HT1080 (cell line): ENCODE results near the gene TMUB1. TPM values are rescaled to one million over a fixed set of nuclear protein-coding genes. Genes with fewer than 3 reads are reported as not detected.

Source experiments
- DNase-seq: peaks from one replicate; pipeline ENCODE4 v3.0.0-alpha.2; 2015; ENCODE audit warnings: low read depth
- total RNA-seq: library from RNA; depleted of rRNA; stranded (reverse); fragments of >200 nt; shearing (Covaris generic); gene quantifications from 2 replicates; pipeline ENCODE4 v1.2.3, GENCODE V29; 2014

TMUB1 gene
- total RNA-seq, 1 experiment from 2014 or later = 85.1 TPM

DNA sequence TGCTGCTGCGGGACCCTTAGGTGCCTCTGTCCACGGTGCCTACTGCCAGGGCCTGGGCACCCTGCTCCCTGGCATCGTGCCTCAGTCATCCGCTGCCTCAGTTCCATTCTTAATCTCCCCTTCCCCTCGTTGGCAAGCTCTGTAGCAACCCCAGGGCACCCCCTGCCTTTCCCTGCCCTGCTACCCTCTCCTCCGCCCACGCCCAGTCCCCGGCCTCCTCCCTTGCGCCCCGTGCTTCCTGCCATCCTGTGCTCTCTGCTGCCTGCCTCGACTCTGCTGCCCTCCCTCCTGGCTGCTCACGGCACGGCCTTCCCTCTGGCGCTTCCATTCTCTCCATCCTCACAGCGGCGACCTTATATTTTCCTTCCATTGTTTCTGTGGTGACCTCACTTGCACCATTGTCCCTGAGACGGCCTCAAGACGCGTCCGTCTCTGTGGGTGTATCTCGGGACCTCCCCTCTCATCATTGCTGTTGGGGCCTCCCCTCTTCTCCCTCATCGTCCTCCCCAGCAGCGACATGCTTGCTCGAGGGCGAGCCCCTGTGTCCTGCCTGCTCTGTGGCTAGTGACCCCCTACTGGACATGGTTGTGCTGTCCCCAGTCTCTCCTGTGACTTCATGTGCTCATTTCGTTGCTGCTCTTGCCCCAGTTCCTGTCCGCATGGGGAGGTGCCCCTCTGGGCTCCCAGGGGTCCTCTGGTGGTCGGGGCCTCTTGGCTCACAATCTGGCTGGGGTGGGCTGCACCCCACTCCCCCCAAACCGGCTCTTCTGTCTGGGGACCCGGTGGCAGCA lies 38.3 kb upstream of the TMUB1 start:
- DNase-seq = no peak

DNA sequence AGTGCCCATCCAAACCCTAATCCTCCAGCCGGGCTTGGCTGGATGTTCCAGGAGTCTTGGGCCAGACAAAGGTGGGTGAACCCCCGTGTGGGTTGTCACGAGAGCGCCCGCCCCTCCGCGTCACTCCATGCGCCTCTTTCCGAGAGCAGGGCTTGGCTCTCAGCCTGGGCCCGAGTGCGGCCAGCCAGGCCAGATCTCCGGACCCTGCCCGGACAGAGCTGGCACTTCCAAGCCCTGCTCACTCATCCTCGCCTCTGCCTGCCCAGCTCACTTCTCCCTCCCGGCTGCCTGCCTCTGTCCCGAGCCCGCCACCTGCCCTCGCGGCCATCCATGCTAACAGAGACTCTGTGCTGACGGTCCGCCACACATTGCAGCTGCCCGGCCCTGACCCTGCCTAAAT lies 37.6 kb upstream of the TMUB1 start:
- no peak for DNase-seq

DNA sequence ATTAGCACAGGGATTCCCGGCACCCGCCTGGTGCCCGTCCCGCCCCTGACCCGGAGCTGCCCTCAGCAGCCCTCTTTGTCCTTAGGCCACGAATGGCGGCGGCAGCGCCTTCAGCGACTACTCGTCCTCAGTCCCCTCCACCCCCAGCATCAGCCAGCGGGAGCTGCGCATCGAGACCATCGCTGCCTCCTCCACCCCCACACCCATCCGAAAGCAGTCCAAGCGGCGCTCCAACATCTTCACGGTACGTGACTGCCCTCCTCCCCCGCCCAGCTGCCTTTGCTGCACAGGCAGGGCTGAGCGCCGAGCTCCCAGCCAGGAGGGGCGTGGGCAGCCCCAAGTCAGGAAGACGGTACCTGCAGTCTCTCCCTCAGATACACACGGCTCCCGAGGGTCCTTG lies 36.6 kb upstream of the TMUB1 start:
- no peak for DNase-seq

DNA sequence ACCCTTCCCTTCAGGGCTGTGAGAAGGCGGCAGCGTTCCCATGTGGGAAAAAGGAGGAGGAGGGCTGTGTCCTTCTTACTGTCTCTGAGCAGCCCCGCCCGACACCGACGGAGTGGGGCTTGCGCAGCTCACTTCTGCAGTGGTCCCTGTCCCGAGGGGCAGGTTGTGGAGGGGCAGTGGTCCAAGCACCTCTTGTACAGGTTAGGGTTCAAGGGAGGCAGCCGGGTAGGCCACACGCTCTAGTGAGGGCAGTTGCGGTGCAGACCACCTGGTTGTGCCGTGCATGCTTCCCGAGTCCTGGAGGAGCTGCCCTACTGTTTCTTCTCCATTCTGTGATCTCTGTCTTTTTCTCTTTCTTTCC lies 35.7 kb upstream of the TMUB1 start:
- DNase-seq = no peak

DNA sequence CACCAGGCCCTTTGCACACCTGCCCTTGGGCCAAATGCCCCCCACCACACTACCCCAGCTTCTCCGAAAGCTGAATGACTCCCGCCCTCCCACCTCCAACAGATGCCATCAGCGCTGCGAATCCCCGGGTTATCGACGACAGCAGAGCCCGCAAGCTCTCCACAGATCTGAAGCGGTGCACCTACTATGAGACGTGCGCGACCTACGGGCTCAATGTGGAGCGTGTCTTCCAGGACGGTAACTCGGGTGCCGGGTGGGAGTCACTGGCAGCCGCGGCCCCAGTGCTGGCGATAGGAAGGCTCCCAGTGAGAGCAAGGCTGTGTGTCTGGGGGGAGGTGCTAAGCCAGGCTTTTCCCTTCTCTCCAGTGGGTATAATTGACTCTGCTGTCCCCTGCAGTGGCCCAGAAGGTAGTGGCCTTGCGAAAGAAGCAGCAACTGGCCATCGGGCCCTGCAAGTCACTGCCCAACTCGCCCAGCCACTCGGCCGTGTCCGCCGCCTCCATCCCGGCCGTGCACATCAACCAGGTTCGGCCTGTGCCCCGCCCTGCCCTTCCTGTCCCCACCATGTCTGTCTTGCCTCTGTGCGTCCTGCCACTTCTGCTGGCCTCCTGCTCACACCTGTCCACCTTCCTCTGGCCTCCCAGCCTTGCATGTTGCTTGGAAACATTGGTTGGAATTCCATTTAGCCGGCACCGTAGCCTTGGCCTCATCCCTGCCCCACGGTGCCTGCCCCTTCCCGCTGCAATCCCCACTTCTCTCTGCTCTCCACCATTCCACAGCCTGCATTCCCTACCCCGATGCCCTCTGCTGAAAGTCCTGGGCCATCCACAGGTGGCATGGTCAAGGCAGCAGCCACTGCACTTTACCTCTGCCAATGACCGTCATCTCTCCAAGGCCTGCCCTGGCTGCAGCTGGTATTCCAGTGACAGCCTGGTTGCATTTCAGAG lies 35.1 kb upstream of the TMUB1 start:
- no peak for DNase-seq

DNA sequence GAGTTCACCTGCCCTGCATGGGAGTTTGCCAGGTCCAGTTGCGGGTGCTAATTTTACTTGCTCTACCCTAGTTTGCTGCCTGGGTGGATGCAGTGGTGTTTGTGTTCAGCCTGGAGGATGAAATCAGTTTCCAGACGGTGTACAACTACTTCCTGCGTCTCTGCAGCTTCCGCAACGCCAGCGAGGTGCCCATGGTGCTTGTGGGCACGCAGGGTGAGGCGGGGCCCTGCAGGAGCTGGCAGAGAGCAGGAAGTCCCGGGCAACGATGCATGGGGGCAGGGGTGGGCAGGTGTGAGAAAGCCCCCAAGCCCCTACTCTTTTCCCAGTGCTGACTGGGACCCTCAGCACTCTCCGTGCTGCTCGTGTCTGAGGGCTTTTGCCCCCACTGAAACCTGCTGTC lies 34.3 kb upstream of the TMUB1 start:
- no peak for DNase-seq

DNA sequence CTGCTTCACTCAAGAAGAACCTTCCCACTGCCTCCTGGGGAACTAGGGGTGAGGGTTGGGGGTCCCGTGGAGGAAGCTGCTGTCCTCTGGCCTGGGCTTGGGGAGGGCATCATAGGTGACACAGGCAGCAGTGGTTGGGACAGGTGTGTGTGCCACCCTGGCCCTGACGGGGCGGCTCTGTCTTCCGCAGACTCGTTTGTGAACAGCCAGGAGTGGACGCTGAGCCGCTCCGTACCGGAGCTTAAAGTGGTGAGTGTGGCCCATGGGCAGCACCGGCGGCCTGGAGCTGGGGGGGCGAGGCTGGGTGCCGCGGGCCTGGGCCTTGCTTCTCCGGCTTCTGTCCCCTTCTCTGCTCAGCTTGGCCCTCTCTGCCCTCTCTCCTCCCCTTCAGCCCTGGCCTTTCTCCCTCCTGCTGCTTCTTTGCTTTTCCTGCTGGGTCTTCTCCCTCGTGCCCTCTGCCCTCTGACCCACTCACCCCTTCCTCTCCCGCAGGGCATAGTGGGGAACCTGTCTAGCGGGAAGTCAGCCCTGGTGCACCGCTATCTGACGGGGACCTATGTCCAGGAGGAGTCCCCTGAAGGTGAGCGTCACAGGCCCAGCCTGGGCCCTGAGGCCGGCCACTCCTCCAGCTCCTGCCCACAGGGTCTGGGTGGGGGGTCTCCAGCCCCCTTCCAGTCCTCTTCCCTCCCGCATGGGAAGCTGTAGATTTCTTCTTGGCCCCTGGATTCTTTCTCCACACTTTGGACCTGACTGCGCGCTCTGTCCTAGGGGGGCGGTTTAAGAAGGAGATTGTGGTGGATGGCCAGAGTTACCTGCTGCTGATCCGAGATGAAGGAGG lies 33.5 kb upstream of the TMUB1 start:
- no peak for DNase-seq

DNA sequence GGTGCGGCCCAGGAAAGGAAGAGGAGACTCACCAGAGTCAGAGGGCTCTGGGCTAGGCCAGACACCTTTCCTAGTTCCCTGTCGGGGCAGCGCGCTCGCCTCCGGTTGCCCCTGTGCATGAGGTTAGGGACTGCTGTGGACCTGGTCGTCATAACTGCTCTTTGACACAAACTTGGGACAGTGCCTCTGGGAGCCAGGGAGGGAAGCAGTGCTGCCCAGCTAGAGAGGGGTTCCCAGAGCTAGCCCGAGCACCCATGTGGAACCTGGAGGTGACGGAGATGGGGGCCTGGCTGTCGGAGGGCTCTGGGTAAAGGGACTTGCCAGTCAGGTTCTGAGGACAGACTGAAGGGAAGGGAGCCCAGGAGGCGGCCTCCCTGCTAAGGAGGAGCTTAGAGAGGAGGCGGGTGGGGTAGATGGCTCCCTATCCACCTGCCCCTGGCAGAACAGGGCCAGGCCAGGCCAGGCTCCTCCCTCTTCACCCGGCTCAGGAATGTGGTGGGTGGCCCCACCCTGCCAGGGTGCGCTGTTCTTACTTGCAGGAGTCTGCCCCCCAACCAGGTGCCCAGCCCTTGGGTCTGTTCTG lies 32.6 kb upstream of the TMUB1 start:
- no peak for DNase-seq

DNA sequence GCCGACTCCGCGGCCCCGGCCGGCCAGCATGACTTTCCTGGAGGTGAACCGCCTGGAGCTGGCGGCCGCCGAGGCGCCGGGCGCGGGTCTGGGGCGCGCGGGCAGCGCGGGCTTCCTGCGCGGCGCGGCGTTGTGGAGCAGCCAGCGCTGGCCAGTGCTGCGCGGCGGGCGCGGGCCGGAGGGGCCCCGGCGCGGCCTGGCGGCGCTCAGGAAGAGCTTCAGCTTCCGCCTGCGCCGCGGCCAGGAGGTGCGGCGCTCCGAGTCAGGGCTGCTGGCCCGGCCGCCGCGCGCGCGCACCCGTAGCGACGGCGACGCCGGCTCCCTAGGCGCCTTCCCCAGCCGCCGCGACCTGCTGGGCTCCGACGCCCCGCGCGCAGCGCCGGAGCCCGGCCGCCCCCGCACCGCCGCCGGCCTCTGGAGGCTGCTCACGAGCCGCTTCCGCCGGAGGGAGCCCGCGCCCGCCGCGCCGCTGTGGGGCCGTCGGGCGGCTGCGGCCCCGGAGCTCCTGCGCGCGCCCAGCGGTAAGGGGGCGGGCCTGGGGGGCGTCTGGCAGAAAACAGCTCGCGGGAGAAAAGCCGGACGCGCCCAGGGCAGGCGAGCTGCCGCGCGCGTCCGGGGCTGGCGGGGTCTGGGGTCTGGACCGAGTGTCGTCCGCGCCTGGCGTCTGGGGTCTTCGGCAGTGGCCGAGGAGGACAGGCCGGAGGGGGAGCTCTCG lies 32.0 kb upstream of the TMUB1 start:
- no peak for DNase-seq

DNA sequence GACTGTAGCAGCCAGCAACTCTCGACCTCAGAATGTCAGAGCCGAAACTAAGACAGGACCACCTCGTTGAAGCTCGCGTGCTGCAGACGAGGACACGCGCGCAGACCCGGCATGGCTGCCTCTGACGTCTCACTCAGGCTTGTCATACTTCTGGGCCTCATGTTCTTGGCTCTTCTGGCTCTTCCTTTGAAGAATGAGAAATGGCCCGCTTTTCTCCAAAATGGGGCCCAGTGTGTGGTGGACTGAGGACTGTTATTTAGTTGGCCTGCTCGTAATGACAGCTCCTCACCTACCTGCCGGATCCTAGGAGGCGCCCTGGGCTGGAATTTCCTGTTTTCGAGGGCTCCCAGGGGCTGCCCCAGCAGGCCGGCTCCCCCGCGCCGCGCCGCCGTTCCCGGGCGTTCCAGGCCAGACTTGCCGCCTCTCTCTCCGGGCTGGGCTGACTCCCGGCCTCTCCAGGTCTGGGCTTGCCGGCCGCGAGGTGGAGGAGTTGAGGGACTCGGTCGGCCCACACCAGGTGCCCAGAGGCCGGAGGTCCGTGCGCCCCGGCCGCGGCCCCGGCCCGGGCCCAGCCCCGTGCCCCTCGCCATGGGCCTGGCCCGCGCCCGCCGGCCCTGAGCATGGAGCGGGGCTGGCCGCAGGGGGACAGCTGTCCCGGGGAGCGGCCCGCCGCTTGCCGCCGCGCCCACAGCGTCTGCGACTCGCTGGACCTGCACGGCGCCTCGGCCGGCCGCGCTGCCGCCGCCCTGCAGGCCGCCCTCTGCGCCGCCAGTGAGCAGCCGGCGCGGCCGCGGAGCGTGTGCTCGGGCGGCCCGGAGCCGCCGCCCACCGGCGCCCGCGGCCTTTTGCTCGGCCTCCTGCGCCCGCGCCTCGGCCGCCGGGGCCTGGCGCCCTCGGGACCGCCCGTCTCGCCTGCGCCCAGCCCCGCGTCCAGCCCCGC lies 31.1 kb upstream of the TMUB1 start:
- no peak for DNase-seq

DNA sequence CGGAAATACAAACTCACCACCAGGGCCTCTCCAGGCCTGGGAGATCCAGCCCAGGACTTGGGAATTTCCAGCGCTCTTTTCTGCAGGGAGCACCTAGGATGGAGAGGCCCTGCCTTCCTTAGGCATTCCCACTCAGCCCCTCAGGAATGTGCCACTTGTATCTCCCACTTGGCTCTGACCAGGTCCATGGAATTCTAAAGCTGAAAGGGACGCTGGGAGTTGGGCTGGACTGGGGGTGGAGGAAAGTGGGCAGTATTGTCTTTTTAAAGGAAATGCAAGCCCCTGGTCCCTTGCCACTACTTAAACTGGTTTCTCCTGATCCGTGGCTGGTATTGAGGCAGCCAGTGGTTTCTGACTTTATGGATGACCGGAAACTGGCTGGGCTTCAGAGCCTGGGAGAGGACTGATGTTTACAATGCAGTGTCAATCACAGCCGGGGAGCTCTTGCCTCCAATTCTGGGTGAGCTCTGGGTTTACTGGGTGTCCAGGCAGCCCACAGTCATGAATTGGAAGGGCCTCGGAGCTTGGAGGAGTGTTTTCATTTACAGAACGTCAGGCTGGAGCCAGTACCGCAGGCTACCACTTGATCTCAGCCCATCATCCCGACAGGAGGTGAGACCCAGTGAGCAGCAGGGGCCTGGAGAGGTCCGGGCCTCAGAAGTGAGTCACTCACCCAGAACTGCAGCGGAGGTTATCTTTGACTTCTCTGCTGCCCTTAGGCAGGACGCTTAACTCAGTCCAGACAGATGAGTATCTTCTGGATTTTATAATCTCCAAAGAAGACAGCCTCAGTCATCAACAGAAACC lies 30.3 kb upstream of the TMUB1 start:
- peak; percentile 89 for DNase-seq

DNA sequence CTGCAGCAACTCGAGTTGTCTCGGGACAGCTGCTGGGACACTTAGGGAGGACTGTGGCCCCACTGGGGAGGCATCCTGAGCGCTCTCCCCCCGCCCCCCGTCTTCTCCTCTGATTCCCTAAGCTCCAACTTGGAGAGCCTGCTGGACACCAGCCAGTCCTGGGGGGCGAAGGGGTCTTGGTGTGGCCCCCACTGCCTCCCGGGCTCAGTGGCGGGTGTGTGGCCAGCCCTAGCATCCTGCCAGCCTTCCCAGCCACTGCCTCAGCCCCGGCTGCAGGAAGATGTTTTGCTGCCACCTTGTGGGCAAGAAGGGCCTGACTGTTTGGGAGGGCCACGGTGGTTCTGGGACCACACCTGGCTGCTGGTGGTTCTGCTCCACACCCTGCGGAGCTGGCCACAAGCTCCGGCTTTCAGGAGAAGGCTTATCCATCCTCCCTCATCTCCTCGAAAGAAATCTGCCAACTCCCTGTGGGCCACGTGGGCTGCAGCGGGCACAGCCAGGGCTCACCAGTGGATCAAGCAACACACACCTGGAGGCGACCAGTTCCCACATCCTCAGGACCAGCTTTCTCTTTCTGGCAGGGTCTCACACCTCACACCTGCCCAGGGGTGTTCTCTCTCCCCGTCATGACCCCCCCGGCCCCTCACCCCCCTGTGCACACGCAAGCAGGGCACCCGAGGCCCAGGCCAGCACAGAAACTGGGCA lies 27.8 kb upstream of the TMUB1 start:
- peak; percentile 66 for DNase-seq

DNA sequence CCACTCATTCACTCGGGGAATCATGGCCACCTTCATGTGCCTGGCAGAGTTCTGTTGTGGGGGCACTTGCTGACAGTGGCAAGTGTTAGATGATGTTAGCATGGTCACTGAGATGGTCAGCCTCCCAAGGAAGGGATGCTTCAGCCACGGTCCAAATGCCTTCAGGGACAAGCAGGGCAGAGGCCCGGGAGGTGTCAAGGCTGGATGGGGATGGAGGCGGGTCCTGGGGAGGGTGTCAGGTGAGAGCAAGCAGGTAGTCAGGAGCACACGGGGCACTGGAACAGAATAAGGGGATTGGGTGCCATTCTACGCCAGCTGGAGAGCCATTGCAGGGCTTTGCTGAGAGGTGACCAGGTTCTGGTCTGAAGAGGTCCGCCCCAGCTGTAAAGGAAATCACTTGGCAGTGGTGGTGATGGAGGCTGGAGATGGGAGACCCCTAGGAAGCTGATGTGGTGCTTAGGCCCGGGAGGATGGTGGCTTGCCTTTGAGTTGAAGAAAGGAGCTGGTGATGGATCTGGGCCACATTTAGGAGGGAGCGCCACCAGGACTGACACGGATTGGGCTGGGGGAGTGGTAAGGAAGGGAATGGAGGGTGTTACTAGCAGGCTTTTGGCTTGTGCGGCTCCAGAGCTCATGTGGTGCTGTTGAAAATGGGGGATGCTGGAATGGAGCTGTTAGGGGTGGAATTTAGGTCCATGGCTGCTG lies 27.1 kb upstream of the TMUB1 start:
- DNase-seq = no peak

DNA sequence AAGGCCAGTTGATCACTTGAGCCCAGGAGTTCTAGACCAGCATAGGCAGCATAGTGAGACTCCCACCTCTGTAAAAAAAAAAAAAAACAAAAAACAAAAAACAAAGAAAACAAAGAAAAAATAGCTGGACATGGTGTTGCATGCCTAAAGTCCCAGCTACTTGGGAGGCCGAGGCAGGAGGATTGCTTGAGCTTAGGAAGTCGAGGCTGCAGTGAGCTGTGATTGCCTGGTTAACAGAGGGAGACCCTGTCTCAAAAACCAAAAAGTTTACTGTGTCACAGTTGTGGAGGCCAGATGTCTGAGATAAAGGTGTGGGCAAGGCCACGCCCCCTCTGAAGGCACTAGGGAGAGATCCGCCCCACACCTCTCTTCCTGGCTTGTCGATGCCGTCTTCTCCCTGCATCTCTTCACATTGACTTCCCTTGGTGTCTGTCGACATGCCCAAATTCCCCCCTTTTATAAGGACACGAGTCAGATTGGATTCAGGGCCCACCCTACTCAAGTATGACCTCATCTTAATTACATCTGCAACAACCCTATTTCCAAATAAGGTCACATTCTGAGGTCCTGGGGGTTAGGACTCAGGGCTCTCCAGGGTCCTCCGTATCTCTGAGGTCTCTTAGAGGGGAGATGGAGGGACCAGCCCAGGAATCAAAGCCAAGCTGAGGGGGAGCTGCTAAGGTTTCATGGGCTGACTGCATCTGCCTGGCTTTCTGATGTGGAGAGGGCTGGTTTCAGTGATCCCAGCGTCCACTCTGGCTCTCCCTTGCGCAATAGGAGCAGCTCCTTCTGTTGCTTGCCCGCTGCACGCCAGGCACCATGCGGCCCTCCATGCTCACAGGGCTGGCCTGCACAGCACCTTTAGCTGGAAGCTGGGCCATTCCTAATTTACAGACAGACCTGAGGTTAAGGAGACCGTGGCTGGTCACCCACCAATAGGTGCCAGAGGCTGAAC lies 26.1 kb upstream of the TMUB1 start:
- DNase-seq = no peak

DNA sequence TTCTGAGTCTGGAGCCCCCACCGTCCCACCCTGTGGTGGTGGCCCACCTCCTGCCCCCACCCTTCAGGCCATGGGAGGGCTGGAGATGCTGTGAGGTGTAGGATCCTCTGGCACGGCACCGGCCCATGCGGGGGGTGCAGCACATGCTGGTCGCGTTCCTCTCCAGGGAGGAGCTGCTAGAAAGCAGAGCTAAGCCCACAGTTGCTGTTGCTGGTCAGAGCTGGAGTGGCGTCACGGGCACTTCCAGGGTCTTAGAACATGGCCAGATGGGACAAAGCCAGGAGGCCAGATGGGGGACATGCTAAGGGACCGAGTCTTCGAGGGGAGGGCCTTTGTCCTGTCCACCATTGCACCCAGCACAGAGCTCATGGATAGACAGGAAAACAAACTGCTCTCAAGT lies 24.6 kb upstream of the TMUB1 start:
- DNase-seq = no peak
